Loucy (cell line): ENCODE results near the gene SPDYE2B.
"Not testable (repeated sequence)": the region's sequence is repeated elsewhere in the genome, so short reads cannot be mapped to it uniquely, and the experiment has no call there.

Source experiments
- CTCF ChIP-seq: fragments of 200-600 bp; sonication (generic); conservative IDR thresholded peaks from 2 replicates; pipeline ENCODE4 v1.5.1; 2014; ENCODE audit warnings: mild to moderate bottlenecking, antibody characterized with exemption, low read length
- EZH2phosphoT487 ChIP-seq: fragments of 200-600 bp; IDR thresholded peaks from 2 replicates; pipeline ENCODE4 v1.6.1; 2018; ENCODE audit warnings: antibody characterized with exemption, mild to moderate bottlenecking, moderate library complexity, borderline replicate concordance

- not testable (repeated sequence) for TF ChIP-seq CTCF, EZH2phosphoT487
Observed at GRCh38 chr7:102614346-102614697, 35.8 kb upstream of the SPDYE2B start.
